OCI-LY3 (cell line): ENCODE results near the gene RASA4.
"Not testable (repeated sequence)": the region's sequence is repeated elsewhere in the genome, so short reads cannot be mapped to it uniquely, and the experiment has no call there.

Source experiments
- H2AFZ ChIP-seq: fragments of 200-600, 300-600 bp; shearing (Covaris generic); 2 replicates; pipeline ENCODE4 v1.6.0; 2014; ENCODE audit warnings: antibody characterized with exemption, low read depth, low read length
- H3K27ac ChIP-seq: fragments of 200-600, 300-600 bp; sonication (generic); 2 replicates; pipeline ENCODE4 v1.5.1; 2014; ENCODE audit warnings: mild to moderate bottlenecking, low read length, moderate library complexity, mixed read lengths
- H3K27me3 ChIP-seq: fragments of 200-600, 300-600 bp; sonication (generic); 2 replicates; pipeline ENCODE4 v1.6.1; 2014; ENCODE audit warnings: low read depth, low read length, mixed read lengths
- H3K36me3 ChIP-seq: fragments of 200-600, 300-600 bp; sonication (generic); replicated peaks from 2 replicates; pipeline ENCODE3; 2014; ENCODE audit warnings: low read depth, low read length, mixed read lengths
- H3K4me1 ChIP-seq: fragments of 300-600, 200-600 bp; sonication (generic); 2 replicates; pipeline ENCODE4 v1.6.1; 2014; ENCODE audit warnings: low read length, mixed read lengths
- H3K4me2 ChIP-seq: fragments of 200-600, 300-600 bp; sonication (generic); 2 replicates; pipeline ENCODE4 v1.6.1; 2014; ENCODE audit warnings: low read length, mixed read lengths
- H3K4me3 ChIP-seq: fragments of 300-600, 200-600 bp; sonication (generic); 2 replicates; pipeline ENCODE4 v1.5.1; 2014; ENCODE audit warnings: antibody characterized with exemption, mild to moderate bottlenecking, low read length, moderate library complexity
- H3K79me2 ChIP-seq: fragments of 300-600, 200-600 bp; shearing (Covaris generic); 2 replicates; pipeline ENCODE4 v1.6.1; 2014; ENCODE audit warnings: mild to moderate bottlenecking, low read length, mixed read lengths
- H3K9ac ChIP-seq: fragments of 300-600, 200-600 bp; shearing (Covaris generic); 2 replicates; pipeline ENCODE4 v1.6.0; 2014; ENCODE audit warnings: mild to moderate bottlenecking, low read length, moderate library complexity
- H3K9me3 ChIP-seq: fragments of 200-600, 300-600 bp; shearing (Covaris generic); 2 replicates; pipeline ENCODE4 v1.6.1; 2014; ENCODE audit warnings: low read length, mixed read lengths; ENCODE audit not compliant: insufficient read depth
- H4K20me1 ChIP-seq: fragments of 200-600, 300-600 bp; sonication (generic); 2 replicates; pipeline ENCODE4 v1.6.1; 2016; ENCODE audit warnings: low read length, mixed read lengths; ENCODE audit not compliant: insufficient read depth

RASA4 gene

DNA sequence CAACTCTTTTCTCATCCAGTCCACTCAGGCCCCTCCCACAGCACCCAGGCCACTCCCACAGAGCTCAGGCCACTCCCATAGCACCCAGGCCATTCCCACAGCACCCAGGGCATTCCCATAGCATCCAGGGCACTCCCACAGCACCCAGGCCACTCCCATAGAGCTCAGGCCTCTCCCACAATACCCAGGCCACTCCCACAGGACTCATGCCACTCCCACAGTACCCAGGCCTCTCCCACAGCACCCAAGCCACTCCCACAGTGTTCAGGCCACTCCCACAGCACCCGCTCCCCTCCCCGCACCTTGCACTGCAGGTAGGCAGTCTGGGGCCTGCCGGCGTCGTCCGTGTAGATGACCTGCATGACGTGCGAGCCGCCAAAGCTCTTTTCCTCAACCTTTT, 26.7 kb downstream of the RASA4 start:
- not testable (repeated sequence) for H3K79me2 ChIP-seq, H3K9me3 ChIP-seq, H3K9ac ChIP-seq, H3K4me3 ChIP-seq, H4K20me1 ChIP-seq, H3K4me2 ChIP-seq, H3K27ac ChIP-seq, H3K27me3 ChIP-seq, H3K4me1 ChIP-seq, H3K36me3 ChIP-seq, H2AFZ ChIP-seq

GRCh38 chr7:102583495-102583894, 33.1 kb downstream of the RASA4 start:
- H3K9ac ChIP-seq, H3K4me3 ChIP-seq, H3K9me3 ChIP-seq, H4K20me1 ChIP-seq, H2AFZ ChIP-seq, H3K27me3 ChIP-seq, H3K27ac ChIP-seq, H3K4me1 ChIP-seq, H3K79me2 ChIP-seq, H3K4me2 ChIP-seq, H3K36me3 ChIP-seq: not testable (repeated sequence)

DNA sequence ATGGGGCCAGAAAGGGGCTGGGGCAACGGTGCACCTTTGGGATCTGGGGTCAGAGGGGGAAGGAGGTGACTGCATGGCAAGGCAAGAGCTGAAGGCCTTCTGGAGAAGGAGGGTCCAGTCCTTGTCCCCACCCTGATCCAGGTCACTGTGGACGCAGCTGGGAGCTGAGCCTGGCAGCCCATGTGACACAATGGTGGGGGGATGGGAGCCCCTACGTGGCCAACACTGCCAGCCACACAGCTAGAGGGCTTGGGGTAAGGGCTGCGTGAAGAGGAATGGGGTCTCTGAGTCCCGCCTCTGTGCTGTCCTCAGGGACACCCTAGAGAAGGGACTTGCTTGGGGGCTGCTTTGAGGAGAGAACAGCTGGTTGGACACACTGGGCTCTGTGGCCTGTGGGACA, 34.8 kb downstream of the RASA4 start:
- H3K4me3 ChIP-seq, H4K20me1 ChIP-seq, H3K36me3 ChIP-seq, H3K4me2 ChIP-seq, H3K79me2 ChIP-seq, H3K27ac ChIP-seq, H3K4me1 ChIP-seq, H3K27me3 ChIP-seq, H2AFZ ChIP-seq, H3K9me3 ChIP-seq, H3K9ac ChIP-seq: not testable (repeated sequence)

DNA sequence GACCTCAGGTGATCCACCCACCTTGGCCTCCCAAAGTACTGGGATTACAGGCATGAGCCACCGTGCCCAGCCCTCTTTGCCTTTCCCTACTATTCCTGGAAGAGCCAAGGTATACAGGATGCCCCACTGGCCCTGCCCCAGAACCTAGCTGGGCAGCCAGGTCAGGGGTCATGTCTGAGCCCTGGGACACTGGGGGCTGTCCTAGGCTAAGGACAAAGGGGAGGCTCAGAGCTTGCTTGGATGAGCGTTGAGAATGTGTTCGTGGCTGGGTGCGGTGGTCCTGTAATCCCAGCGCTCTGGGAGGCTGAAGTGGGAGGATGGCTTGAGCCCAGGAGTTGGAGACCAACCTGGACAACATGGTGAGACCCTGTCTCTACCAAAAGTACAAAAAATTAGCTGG, 38.1 kb downstream of the RASA4 start:
- H3K9ac ChIP-seq, H3K36me3 ChIP-seq, H4K20me1 ChIP-seq, H3K4me3 ChIP-seq, H3K4me2 ChIP-seq, H3K27me3 ChIP-seq, H3K4me1 ChIP-seq, H3K27ac ChIP-seq, H3K9me3 ChIP-seq, H3K79me2 ChIP-seq, H2AFZ ChIP-seq: not testable (repeated sequence)

DNA sequence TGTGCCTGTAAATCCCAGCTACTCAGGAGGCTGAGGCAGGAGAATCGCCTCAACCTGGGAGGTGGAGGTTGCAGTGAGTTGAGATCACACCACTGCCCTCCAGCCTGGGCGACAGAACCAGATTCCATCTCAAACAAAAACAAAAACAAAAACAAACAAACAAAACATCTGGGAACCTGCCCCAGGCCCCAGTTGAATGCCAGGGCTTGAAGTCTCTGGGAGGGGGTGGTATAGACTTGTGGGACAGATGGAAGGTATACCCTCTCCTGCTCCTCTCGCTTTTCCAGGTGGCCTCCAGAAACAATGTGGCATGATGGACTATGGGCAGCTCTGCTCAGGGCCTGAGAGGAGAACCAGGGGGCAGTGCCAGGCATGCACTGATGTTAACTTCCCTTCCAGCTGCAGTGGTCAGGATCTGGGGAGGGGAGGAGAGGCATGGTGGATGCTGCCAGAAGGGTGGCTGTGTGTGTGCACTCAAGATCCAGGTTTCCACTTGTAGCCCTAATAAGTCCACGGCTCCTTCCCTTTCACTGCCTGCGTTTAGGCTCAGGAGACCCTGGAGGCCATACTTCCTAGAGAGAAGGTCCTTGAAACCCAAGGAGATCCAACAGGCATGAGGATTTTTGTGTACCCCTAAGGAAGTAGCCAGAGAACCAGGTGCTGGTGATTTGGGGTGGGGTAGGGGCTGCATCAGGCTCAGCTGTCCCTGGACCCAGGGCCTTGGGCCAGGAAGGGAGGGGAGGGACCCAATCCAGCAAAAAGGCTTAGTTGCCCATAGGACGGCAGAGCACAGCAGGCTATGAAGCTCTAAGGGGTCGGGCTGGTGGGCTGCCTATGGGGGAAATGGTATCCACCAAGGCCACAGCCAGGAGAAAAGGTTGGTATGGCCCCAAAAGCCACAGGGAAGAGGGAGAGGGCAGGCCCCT, 39.0 kb downstream of the RASA4 start:
- H3K9ac ChIP-seq: not testable (repeated sequence)

DNA sequence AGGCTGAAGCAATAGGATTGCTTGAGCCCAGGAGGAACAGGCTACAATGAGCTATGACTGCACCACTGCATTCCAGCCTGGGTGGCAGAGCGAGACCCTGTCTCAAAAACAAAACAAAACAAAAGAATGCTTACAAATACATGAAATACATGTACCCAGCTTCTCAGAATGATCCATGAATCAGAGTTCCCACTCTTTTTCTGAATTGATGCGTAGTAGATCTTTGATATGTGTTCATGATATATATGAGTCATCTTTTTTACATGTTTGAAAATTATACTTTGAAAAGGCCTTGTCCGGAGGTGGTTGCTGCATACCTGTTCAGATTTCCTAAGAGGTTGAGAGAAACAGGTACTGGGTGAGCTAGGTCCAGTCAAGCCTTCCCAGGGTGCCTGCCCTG, 40.2 kb downstream of the RASA4 start:
- not testable (repeated sequence) for H2AFZ ChIP-seq, H3K4me2 ChIP-seq, H3K27me3 ChIP-seq, H3K36me3 ChIP-seq, H3K79me2 ChIP-seq, H4K20me1 ChIP-seq, H3K4me1 ChIP-seq, H3K4me3 ChIP-seq, H3K9ac ChIP-seq, H3K27ac ChIP-seq, H3K9me3 ChIP-seq

More for the DNA sequence above, 39.0 kb downstream of the RASA4 start:
- not testable (repeated sequence) for H3K79me2 ChIP-seq, H4K20me1 ChIP-seq, H3K36me3 ChIP-seq, H3K4me1 ChIP-seq, H3K4me3 ChIP-seq, H3K27me3 ChIP-seq, H2AFZ ChIP-seq, H3K4me2 ChIP-seq, H3K9me3 ChIP-seq, H3K27ac ChIP-seq

DNA sequence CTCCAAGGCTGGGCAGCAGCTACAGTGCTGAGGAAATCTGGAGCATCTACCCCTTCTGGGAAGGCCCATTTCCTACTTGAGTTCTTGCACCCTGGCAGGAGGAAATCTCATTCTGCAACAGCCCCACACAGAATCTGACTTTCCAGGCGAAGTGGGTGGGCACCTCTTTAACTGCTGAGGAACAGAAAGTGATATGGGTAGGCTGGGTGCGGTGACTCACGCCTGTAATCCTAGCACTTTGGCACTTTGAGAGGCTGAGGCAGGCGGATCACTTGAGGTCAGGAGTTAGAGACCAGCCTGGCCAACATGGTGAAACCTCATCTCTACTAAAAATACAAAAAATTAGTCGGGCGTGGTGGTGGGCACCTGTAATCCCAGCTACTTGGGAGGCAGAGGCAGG, 41.9 kb downstream of the RASA4 start:
- H3K9me3 ChIP-seq, H3K4me3 ChIP-seq, H3K9ac ChIP-seq, H3K27me3 ChIP-seq, H4K20me1 ChIP-seq, H3K4me2 ChIP-seq, H3K36me3 ChIP-seq, H3K4me1 ChIP-seq, H2AFZ ChIP-seq, H3K27ac ChIP-seq, H3K79me2 ChIP-seq: not testable (repeated sequence)
